ENCODE measurements around the gene ABHD16B.

The ABHD16B gene

GRCh38 chr20:63895202-63895951 lies 34.1 kb downstream of the ABHD16B start:
- DNase-seq (ENCODE audit: low spot score): no peak

GRCh38 chr20:63895952-63896263 lies 34.6 kb downstream of the ABHD16B start:
- no peak for DNase-seq (ENCODE audit: low spot score)

- DNase-seq (ENCODE audit: low spot score): no peak
These were observed 35.2 kb downstream of the ABHD16B start for GRCh38 chr20:63896264-63897105.

GRCh38 chr20:63897978-63898561 lies 36.8 kb downstream of the ABHD16B start:
- no peak for DNase-seq (ENCODE audit: low spot score)

GRCh38 chr20:63898882-63899558 lies 37.7 kb downstream of the ABHD16B start:
- DNase-seq (ENCODE audit: low spot score): no peak

- no peak for DNase-seq (ENCODE audit: low spot score)
These were observed 39.1 kb downstream of the ABHD16B start for GRCh38 chr20:63900413-63900812.

GRCh38 chr20:63903796-63904561 lies 42.7 kb downstream of the ABHD16B start:
- no peak for DNase-seq (ENCODE audit: low spot score)

- DNase-seq (ENCODE audit: low spot score): no peak
These were observed 46.8 kb downstream of the ABHD16B start for GRCh38 chr20:63908008-63908682.

- DNase-seq (ENCODE audit: low spot score): no peak
These were observed 49.9 kb downstream of the ABHD16B start for GRCh38 chr20:63911176-63911575.

Small RNA genes lying within 50 kb of the gene (small RNA-seq; reads per million reads assigned to genes)
- 0.16 to 1.1 reads per million in 2 experiments for gene RNU1-134P
